GM23338 (cell line): ENCODE data around the gene DUSP10. TPM values are rescaled to one million over a fixed set of nuclear protein-coding genes. Genes with fewer than 3 reads are reported as not detected.

ENCODE experiments used
- ATAC-seq: fragments of 200-7000 bp; cut with Tn5 transposase; 3 replicates; pipeline ENCODE4 v1.9.1; 2020
- DNase-seq: peaks from one replicate; pipeline ENCODE4 v3.0.0-alpha.2; 2015; ENCODE audit warnings: low spot score
- H2AFZ ChIP-seq: fragments of 200-600 bp; sonication (generic); 2 replicates; pipeline ENCODE4 v1.8.0; 2016; ENCODE audit warnings: antibody characterized with exemption, mild to moderate bottlenecking, moderate library complexity
- H3F3A ChIP-seq: fragments of 200-600 bp; sonication (generic); replicated peaks from 2 replicates; pipeline ENCODE4 v1.8.0; 2017; ENCODE audit warnings: antibody characterized with exemption, mixed run types, low read depth
- H3K27ac ChIP-seq: fragments of 200-600 bp; sonication (generic); 2 replicates; pipeline ENCODE4 v1.6.1; 2016; ENCODE audit warnings: low read depth
- H3K27me3 ChIP-seq: fragments of 200-600 bp; sonication (generic); 2 replicates; pipeline ENCODE4 v1.8.0; 2016; ENCODE audit warnings: mild to moderate bottlenecking, mixed run types, moderate library complexity; ENCODE audit not compliant: insufficient read depth
- H3K36me3 ChIP-seq: fragments of 200-600 bp; sonication (generic); 2 replicates; pipeline ENCODE4 v1.8.0; 2016; ENCODE audit warnings: mild to moderate bottlenecking; ENCODE audit not compliant: insufficient read depth
- H3K4me1 ChIP-seq: fragments of 200-600 bp; sonication (generic); 2 replicates; pipeline ENCODE4 v1.8.0; 2016; ENCODE audit warnings: mild to moderate bottlenecking, moderate library complexity; ENCODE audit not compliant: insufficient read depth
- H3K4me2 ChIP-seq: fragments of 200-600 bp; sonication (generic); 2 replicates; pipeline ENCODE4 v1.7.1; 2017; ENCODE audit warnings: mixed run types
- H3K4me3 ChIP-seq: fragments of 200-600 bp; sonication (generic); 2 replicates; pipeline ENCODE4 v1.6.1; 2016; ENCODE audit warnings: mixed run types
- H3K79me2 ChIP-seq: fragments of 200-600 bp; sonication (generic); replicated peaks from 2 replicates; pipeline ENCODE4 v1.8.0; 2017; ENCODE audit warnings: mild to moderate bottlenecking; ENCODE audit not compliant: insufficient read depth
- H3K9me2 ChIP-seq: fragments of 200-600 bp; sonication (generic); 2 replicates; pipeline ENCODE4 v1.8.0; 2017; ENCODE audit not compliant: insufficient read depth
- H4K20me1 ChIP-seq: fragments of 200-600 bp; sonication (generic); replicated peaks from 2 replicates; pipeline ENCODE4 v1.8.0; 2017; ENCODE audit warnings: mild to moderate bottlenecking; ENCODE audit not compliant: insufficient read depth
- H3K27ac Mint-ChIP-seq: 2 replicates; pipeline ENCODE4 v1.8.0; 2020; ENCODE audit warnings: inconsistent platforms, mild to moderate bottlenecking, moderate library complexity, mixed read lengths
- H3K27me3 Mint-ChIP-seq: 3 replicates; pipeline ENCODE4 v1.8.0; 2022; ENCODE audit warnings: low read depth, mild to moderate bottlenecking, moderate library complexity, mixed read lengths, inconsistent platforms; ENCODE audit not compliant: insufficient read depth, poor library complexity
- H3K36me3 Mint-ChIP-seq: 3 replicates; pipeline ENCODE4 v1.8.0; 2021; ENCODE audit warnings: low read depth, mild to moderate bottlenecking, inconsistent platforms, moderate library complexity, mixed read lengths
- H3K4me1 Mint-ChIP-seq: 3 replicates; pipeline ENCODE4 v1.8.0; 2020; ENCODE audit warnings: mild to moderate bottlenecking, inconsistent platforms, mixed read lengths
- H3K4me3 Mint-ChIP-seq: 3 replicates; pipeline ENCODE4 v1.8.0; 2021; ENCODE audit warnings: moderate library complexity, mild to moderate bottlenecking, inconsistent platforms, mixed read lengths
- H3K9me3 Mint-ChIP-seq: 3 replicates; pipeline ENCODE4 v1.8.0; 2020; ENCODE audit warnings: moderate library complexity, mild to moderate bottlenecking, inconsistent platforms, mixed read lengths
- ETS1 ChIP-seq: IDR thresholded peaks from 2 replicates; pipeline ENCODE4 v1.6.1; 2016; ENCODE audit warnings: antibody characterized with exemption
- JUNB ChIP-seq: IDR thresholded peaks from one replicate; pipeline ENCODE4 v1.6.1; 2016; ENCODE audit warnings: antibody characterized with exemption; ENCODE audit not compliant: unreplicated experiment
- NANOG ChIP-seq: IDR thresholded peaks from 2 replicates; pipeline ENCODE4 v1.6.1; 2016; ENCODE audit warnings: antibody characterized with exemption, borderline replicate concordance
- POLR2AphosphoS5 ChIP-seq: IDR thresholded peaks from 2 replicates; pipeline ENCODE4 v1.6.1; 2016; ENCODE audit warnings: antibody characterized with exemption, low read depth
- ZNF114 ChIP-seq: fragments of 250-450 bp; sonication (Bioruptor Pico); IDR thresholded peaks from 2 replicates; pipeline ENCODE4 v1.5.0; 2020; ENCODE audit warnings: mild to moderate bottlenecking, moderate library complexity
- polyA plus RNA-seq: library from polyadenylated mRNA; unstranded; fragments of >200 nt; fragmentation: Nextera tagmentation; extraction: Ambion mirVana; gene quantifications from 2 replicates; pipeline ENCODE4 v1.2.1, GENCODE V29; 2016
- total RNA-seq: library from RNA; depleted of rRNA; stranded (reverse); fragments of >200 nt; shearing (Covaris generic); gene quantifications from 2 replicates; pipeline ENCODE4 v1.2.3, GENCODE V29; 2014
- TF ChIP-seq, protein P1 (sequence below): fragments of 250-450 bp; sonication (Bioruptor Pico); IDR thresholded peaks from 2 replicates; pipeline ENCODE4 v1.5.0; 2020; ENCODE audit warnings: mild to moderate bottlenecking, moderate library complexity
- TF ChIP-seq, protein P2 (sequence below), 2 experiments: fragments of 200-600 bp in 1 of 2; sonication (generic) in 1 of 2; conservative IDR thresholded peaks; 2 replicates each; pipeline versions ENCODE4 v1.5.1 to v1.6.1; 2016 to 2017; ENCODE audit warnings: antibody characterized with exemption in 2 of 2, low read depth in 2 of 2, mild to moderate bottlenecking in 2 of 2, moderate library complexity in 1 of 2

The DUSP10 gene
- total and polyA plus RNA-seq, 2 experiments from 2014 or later = 1.5 to 1.6 TPM

- TF ChIP-seq, protein P1, sequence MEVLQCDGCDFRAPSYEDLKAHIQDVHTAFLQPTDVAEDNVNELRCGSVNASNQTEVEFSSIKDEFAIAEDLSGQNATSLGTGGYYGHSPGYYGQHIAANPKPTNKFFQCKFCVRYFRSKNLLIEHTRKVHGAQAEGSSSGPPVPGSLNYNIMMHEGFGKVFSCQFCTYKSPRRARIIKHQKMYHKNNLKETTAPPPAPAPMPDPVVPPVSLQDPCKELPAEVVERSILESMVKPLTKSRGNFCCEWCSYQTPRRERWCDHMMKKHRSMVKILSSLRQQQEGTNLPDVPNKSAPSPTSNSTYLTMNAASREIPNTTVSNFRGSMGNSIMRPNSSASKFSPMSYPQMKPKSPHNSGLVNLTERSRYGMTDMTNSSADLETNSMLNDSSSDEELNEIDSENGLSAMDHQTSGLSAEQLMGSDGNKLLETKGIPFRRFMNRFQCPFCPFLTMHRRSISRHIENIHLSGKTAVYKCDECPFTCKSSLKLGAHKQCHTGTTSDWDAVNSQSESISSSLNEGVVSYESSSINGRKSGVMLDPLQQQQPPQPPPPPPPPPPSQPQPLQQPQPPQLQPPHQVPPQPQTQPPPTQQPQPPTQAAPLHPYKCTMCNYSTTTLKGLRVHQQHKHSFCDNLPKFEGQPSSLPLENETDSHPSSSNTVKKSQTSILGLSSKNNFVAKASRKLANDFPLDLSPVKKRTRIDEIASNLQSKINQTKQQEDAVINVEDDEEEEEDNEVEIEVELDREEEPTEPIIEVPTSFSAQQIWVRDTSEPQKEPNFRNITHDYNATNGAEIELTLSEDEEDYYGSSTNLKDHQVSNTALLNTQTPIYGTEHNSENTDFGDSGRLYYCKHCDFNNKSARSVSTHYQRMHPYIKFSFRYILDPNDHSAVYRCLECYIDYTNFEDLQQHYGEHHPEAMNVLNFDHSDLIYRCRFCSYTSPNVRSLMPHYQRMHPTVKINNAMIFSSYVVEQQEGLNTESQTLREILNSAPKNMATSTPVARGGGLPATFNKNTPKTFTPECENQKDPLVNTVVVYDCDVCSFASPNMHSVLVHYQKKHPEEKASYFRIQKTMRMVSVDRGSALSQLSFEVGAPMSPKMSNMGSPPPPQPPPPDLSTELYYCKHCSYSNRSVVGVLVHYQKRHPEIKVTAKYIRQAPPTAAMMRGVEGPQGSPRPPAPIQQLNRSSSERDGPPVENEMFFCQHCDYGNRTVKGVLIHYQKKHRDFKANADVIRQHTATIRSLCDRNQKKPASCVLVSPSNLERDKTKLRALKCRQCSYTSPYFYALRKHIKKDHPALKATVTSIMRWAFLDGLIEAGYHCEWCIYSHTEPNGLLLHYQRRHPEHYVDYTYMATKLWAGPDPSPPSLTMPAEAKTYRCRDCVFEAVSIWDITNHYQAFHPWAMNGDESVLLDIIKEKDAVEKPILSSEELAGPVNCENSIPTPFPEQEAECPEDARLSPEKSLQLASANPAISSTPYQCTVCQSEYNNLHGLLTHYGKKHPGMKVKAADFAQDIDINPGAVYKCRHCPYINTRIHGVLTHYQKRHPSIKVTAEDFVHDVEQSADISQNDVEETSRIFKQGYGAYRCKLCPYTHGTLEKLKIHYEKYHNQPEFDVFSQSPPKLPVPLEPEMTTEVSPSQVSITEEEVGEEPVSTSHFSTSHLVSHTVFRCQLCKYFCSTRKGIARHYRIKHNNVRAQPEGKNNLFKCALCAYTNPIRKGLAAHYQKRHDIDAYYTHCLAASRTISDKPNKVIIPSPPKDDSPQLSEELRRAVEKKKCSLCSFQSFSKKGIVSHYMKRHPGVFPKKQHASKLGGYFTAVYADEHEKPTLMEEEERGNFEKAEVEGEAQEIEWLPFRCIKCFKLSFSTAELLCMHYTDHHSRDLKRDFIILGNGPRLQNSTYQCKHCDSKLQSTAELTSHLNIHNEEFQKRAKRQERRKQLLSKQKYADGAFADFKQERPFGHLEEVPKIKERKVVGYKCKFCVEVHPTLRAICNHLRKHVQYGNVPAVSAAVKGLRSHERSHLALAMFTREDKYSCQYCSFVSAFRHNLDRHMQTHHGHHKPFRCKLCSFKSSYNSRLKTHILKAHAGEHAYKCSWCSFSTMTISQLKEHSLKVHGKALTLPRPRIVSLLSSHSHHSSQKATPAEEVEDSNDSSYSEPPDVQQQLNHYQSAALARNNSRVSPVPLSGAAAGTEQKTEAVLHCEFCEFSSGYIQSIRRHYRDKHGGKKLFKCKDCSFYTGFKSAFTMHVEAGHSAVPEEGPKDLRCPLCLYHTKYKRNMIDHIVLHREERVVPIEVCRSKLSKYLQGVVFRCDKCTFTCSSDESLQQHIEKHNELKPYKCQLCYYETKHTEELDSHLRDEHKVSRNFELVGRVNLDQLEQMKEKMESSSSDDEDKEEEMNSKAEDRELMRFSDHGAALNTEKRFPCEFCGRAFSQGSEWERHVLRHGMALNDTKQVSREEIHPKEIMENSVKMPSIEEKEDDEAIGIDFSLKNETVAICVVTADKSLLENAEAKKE (CRISPR knock-in tag) = no peak
- TF ChIP-seq, protein P2, sequence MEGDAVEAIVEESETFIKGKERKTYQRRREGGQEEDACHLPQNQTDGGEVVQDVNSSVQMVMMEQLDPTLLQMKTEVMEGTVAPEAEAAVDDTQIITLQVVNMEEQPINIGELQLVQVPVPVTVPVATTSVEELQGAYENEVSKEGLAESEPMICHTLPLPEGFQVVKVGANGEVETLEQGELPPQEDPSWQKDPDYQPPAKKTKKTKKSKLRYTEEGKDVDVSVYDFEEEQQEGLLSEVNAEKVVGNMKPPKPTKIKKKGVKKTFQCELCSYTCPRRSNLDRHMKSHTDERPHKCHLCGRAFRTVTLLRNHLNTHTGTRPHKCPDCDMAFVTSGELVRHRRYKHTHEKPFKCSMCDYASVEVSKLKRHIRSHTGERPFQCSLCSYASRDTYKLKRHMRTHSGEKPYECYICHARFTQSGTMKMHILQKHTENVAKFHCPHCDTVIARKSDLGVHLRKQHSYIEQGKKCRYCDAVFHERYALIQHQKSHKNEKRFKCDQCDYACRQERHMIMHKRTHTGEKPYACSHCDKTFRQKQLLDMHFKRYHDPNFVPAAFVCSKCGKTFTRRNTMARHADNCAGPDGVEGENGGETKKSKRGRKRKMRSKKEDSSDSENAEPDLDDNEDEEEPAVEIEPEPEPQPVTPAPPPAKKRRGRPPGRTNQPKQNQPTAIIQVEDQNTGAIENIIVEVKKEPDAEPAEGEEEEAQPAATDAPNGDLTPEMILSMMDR (conservative IDR thresholded peaks at IDR 0.05; ENCODE audit: low read depth in 2 of 2) = no peak
- TF ChIP-seq NANOG = no peak
These were observed 46.6 kb upstream of the DUSP10 start (continued) for GRCh38 chr1:221788466-221788865.

DNA sequence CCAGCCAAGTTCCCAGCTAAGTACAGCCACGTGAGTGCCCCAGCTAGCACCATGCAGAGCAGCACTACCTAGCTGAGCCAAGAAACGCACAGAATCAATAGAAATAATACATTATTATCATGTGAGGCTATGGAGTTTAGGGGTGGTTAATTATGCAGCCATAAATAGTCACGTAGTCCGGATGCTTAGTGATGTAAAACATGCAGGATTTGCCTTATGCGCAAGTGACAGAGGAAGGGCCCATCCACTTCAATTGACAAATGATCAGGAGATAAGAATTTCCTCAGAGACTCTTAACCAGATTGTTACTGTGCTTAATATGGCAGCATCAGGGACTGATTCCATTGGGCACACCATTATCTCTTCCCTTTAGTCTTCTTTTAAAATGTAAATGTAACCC lies 44.8 kb upstream of the DUSP10 start:
- 0 out of 2 replicates have a peak, but pooled peaks cover 6% of the 10 kb centered on the region for H3K4me1 ChIP-seq
- no peaks in the 10 kb centered on the region for H3K79me2 ChIP-seq
- H3K9me3 Mint-ChIP-seq = no peaks in the 10 kb centered on the region
- H3K4me1 Mint-ChIP-seq = peaks cover 8% of the 10 kb centered on the region
- H3K27me3 ChIP-seq = no peaks in the 10 kb centered on the region
- H3K36me3 Mint-ChIP-seq = no peaks in the 10 kb centered on the region
- H2AFZ ChIP-seq = no peak overlapping the region
- ATAC-seq (no peak), DNase-seq (no peak)
- no peaks in the 10 kb centered on the region for H3K36me3 ChIP-seq
- H3F3A ChIP-seq = no peaks in the 10 kb centered on the region
- no peak overlapping the region for H3K27ac Mint-ChIP-seq
- H3K27ac ChIP-seq = no peak overlapping the region
- H3K4me2 ChIP-seq = peak overlapping the region; percentile 34; the same call in 1 of the 2 replicates
- H3K9me2 ChIP-seq = no peaks in the 10 kb centered on the region
- H3K27me3 Mint-ChIP-seq = peaks cover 2% of the 10 kb centered on the region
- H3K4me3 ChIP-seq = no peak overlapping the region
- no peak overlapping the region for H3K4me3 Mint-ChIP-seq
- no peaks in the 10 kb centered on the region for H4K20me1 ChIP-seq
- TF ChIP-seq ETS1 (no peak), ZNF114 (CRISPR knock-in tag) (no peak), JUNB (no peak), POLR2AphosphoS5 (no peak)
- TF ChIP-seq, protein P1 (CRISPR knock-in tag) = no peak
